Liver (tissue), 3 donors: Measurements from ENCODE around the gene MSANTD4.

Experiments
- ATF3 ChIP-seq: IDR thresholded peaks from 2 replicates; pipeline ENCODE4 v1.6.1; 2016; ENCODE audit warnings: antibody characterized with exemption
- CTCF ChIP-seq: fragments of 150-350 bp; IDR thresholded peaks from 2 replicates; pipeline ENCODE4 v1.5.1; 2017; ENCODE audit warnings: improper control_type of control experiment, low read depth, low read length; ENCODE audit not compliant: missing input control
- GABPA ChIP-seq, 2 donors: IDR thresholded peaks in 1 of 2; conservative IDR thresholded peaks in 1 of 2; 2 replicates each; pipeline ENCODE4 v1.6.1; 2016; ENCODE audit warnings: antibody characterized with exemption in 2 of 2, mild to moderate bottlenecking in 1 of 2, moderate library complexity in 1 of 2
- JUND ChIP-seq, 2 donors: IDR thresholded peaks; 2 replicates each; pipeline ENCODE4 v1.6.1; 2016; ENCODE audit warnings: antibody characterized with exemption in 2 of 2
- RAD21 ChIP-seq, 2 donors: IDR thresholded peaks; 2 replicates each; pipeline ENCODE4 v1.6.1; 2016; ENCODE audit warnings: antibody characterized with exemption in 2 of 2, mild to moderate bottlenecking in 2 of 2
- REST ChIP-seq: IDR thresholded peaks from 2 replicates; pipeline ENCODE4 v1.6.1; 2016; ENCODE audit warnings: antibody characterized with exemption, mild to moderate bottlenecking
- RXRA ChIP-seq, 2 donors: IDR thresholded peaks; 2 replicates each; pipeline ENCODE4 v1.6.1; 2017 to 2018; ENCODE audit warnings: antibody characterized with exemption in 2 of 2, mild to moderate bottlenecking in 1 of 2
- SP1 ChIP-seq: IDR thresholded peaks from 2 replicates; pipeline ENCODE4 v1.6.1; 2018; ENCODE audit warnings: antibody characterized with exemption, mild to moderate bottlenecking
- donor health status: healthy.
- donor health status: healthy.

- no peak for TF ChIP-seq ATF3
- no peak for TF ChIP-seq CTCF
- TF ChIP-seq GABPA (IDR thresholded peaks at IDR 0.05 in 1 of 2, conservative IDR thresholded peaks at IDR 0.05 in 1 of 2): no peak
- no peak for TF ChIP-seq REST
- no peak for TF ChIP-seq SP1
- no peak for TF ChIP-seq JUND (IDR thresholded peaks at IDR 0.05)
- no peak for TF ChIP-seq RXRA (IDR thresholded peaks at IDR 0.05)
- no peak for TF ChIP-seq RAD21 (IDR thresholded peaks at IDR 0.05)
These were observed 61.5 kb downstream of the MSANTD4 start for GRCh38 chr11:105960252-105961245.
